Tibial nerve (tissue), 4 donors: Measurements from ENCODE around the gene AGO3. TPM values are rescaled to one million over a fixed set of nuclear protein-coding genes. Genes with fewer than 3 reads are reported as not detected.

Source experiments
- DNase-seq, 2 donors: peaks; one replicate each; pipeline ENCODE4 v3.0.0-alpha.2; 2019; ENCODE audit warnings: low spot score in 2 of 2
- H3K27ac ChIP-seq, 4 donors: fragments of 200-600 bp; sonication (generic) in 3 of 4; one replicate each; pipeline ENCODE4 v1.5.1; 2017 to 2019; ENCODE audit warnings: mild to moderate bottlenecking in 1 of 4
- H3K27me3 ChIP-seq, 2 donors: fragments of 200-600 bp; sonication (generic) in 1 of 2; one replicate each; pipeline versions ENCODE4 v1.5.1 to v1.6.0; 2017 to 2019
- H3K36me3 ChIP-seq, 3 donors: fragments of 200-600 bp; sonication (generic); one replicate each; pipeline ENCODE4 v1.5.1; 2018 to 2019
- H3K4me1 ChIP-seq, 4 donors: fragments of 200-600 bp; sonication (generic) in 3 of 4; one replicate each; pipeline ENCODE4 v1.5.1; 2017 to 2019
- H3K4me3 ChIP-seq, 4 donors: fragments of 200-600 bp; sonication (generic) in 3 of 4; one replicate each; pipeline ENCODE4 v1.5.1; 2017 to 2019; ENCODE audit warnings: mild to moderate bottlenecking in 1 of 4, moderate library complexity in 1 of 4
- H3K9me3 ChIP-seq, 4 donors: fragments of 200-600 bp; sonication (generic) in 3 of 4; one replicate each; pipeline ENCODE4 v1.5.1; 2017 to 2019
- EP300 ChIP-seq, 2 donors: sonication (generic); formaldehyde crosslinking; IDR thresholded peaks; one replicate each; pipeline ENCODE4 v1.6.1; 2017; ENCODE audit warnings: antibody characterized with exemption in 2 of 2, mild to moderate bottlenecking in 1 of 2
- POLR2A ChIP-seq, 2 donors: fragments of 450-650 bp; IDR thresholded peaks; one replicate each; pipeline ENCODE4 v1.6.1; 2017; ENCODE audit warnings: antibody characterized with exemption in 2 of 2, mild to moderate bottlenecking in 2 of 2, moderate library complexity in 2 of 2
- WGBS, 2 donors: methylation state at CpG; one replicate each; pipeline ENCODE4 v1.1.5; 2018; 5-methylcytosine and 5-hydroxymethylcytosine counted together
- total RNA-seq, 4 donors: library from RNA; depleted of rRNA; stranded (reverse); fragments of >200 nt; gene quantifications; one replicate each; pipeline ENCODE4 v1.1.0, GENCODE V29; 2016
- TF ChIP-seq, protein P1 (sequence below), 5 experiments: fragments of 200-600 bp in 3 of 5; fragments of 450-650 bp in 2 of 5; sonication (generic) in 3 of 5; IDR thresholded peaks; one replicate each; pipeline ENCODE4 v1.5.1; 2016 to 2019; ENCODE audit warnings: antibody characterized with exemption in 5 of 5, mild to moderate bottlenecking in 3 of 5, moderate library complexity in 2 of 5

AGO3 gene
- total RNA-seq, 4 donors from 2014 or later, result 16.2 to 31.8 (median 27.7) TPM

DNA sequence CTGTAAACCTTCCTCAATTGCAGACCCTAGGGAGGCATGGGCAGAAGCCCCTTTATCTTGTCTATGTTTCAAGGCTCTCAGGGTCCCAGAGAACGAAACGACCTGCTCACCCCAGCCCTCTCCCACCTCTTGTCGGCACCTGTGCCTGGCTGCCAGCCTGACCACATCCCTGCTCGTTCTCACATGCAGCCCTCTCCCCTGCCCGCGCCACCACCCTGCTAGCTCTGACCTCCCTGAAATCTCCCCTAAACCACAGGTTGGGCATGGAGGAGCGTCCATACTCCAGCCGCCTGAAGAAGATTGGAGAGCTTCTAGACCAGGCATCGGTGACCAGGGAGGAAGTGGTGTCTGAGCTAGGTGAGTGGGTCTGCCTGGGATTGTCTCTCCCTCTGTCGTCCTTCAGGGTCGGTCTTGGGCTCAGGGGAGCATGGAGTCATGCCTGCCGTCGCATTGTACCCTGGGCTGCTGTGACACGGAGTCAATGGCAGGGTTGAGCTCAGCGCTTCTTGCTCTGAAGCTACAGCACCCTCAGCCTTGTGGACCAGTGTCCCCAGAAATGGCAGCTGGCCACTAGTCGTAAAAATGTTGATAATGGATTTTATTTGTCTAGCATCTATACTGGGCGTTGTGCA is 161.4 kb downstream of the AGO3 start:
- H3K4me3 ChIP-seq, result no peak overlapping the region
- no peak for DNase-seq
- no peaks in the 10 kb centered on the region for H3K27me3 ChIP-seq
- 89 to 94% methylated on average over 17 of the region's 17 CpGs for WGBS, 2 donors
- peaks cover 0 to 75% (median 18%) of the 10 kb centered on the region in 4 donors for H3K4me1 ChIP-seq
- TF ChIP-seq POLR2A (IDR thresholded peaks at IDR 0.05), result no peak
- TF ChIP-seq EP300 (IDR thresholded peaks at IDR 0.05), result no peak
- TF ChIP-seq, protein P1, sequence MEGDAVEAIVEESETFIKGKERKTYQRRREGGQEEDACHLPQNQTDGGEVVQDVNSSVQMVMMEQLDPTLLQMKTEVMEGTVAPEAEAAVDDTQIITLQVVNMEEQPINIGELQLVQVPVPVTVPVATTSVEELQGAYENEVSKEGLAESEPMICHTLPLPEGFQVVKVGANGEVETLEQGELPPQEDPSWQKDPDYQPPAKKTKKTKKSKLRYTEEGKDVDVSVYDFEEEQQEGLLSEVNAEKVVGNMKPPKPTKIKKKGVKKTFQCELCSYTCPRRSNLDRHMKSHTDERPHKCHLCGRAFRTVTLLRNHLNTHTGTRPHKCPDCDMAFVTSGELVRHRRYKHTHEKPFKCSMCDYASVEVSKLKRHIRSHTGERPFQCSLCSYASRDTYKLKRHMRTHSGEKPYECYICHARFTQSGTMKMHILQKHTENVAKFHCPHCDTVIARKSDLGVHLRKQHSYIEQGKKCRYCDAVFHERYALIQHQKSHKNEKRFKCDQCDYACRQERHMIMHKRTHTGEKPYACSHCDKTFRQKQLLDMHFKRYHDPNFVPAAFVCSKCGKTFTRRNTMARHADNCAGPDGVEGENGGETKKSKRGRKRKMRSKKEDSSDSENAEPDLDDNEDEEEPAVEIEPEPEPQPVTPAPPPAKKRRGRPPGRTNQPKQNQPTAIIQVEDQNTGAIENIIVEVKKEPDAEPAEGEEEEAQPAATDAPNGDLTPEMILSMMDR (IDR thresholded peaks at IDR 0.05), result no peak
- H3K27ac ChIP-seq, result no peak overlapping the region
- no peaks in the 10 kb centered on the region for H3K9me3 ChIP-seq
- peaks cover 5 to 65% (median 28%) of the 10 kb centered on the region in 3 donors for H3K36me3 ChIP-seq

DNA sequence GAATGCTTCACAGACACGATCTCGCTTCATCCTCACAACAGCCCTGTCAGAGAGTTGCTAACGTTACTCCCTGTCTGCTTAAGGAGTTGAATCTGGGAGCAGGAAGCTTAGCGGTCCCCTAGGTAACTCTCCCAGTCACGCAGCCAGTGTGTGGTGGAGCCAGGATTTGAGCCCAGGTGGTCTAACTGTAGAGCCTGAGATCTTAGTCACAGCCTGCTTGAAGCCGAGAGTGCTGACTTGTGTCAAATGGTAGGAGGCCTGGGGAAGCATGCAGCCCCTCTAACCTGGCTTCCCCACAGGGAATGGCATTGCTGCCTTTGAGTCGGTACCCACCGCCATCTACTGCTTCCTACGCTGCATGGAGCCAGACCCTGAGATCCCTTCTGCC is 161.9 kb downstream of the AGO3 start:
- no peak for DNase-seq
- 93% methylated on average over 9 of the region's 9 CpGs for WGBS, 2 donors
- TF ChIP-seq EP300 (IDR thresholded peaks at IDR 0.05), result no peak
- TF ChIP-seq POLR2A (IDR thresholded peaks at IDR 0.05), result no peak
- TF ChIP-seq, protein P1 (IDR thresholded peaks at IDR 0.05), result no peak
- no peak overlapping the region for H3K27ac ChIP-seq
- peaks cover 5 to 66% (median 28%) of the 10 kb centered on the region in 3 donors for H3K36me3 ChIP-seq
- H3K27me3 ChIP-seq, result no peaks in the 10 kb centered on the region
- no peaks in the 10 kb centered on the region for H3K9me3 ChIP-seq
- H3K4me3 ChIP-seq, result no peak overlapping the region
- H3K4me1 ChIP-seq, result peaks cover 0 to 79% (median 18%) of the 10 kb centered on the region in 4 donors

DNA sequence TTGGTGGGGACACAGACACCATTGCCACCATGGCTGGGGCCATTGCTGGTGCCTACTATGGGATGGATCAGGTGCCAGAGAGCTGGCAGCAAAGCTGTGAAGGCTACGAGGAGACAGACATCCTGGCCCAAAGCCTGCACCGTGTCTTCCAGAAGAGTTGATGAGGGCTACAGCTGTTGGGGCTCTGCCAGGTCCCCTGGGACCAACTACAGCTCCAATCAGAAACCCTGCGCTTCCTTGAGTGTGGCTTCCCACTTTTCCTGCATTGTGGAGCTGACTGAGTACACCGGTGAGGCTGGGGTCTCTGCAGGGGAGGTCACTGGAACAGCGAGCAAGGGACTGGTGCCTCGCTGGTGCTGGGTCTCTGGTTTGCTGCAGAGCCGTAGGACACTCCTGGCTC is 162.3 kb downstream of the AGO3 start:
- DNase-seq, result no peak
- Histone ChIP-seq H3K4me1 (peaks cover 0 to 77% (median 14%) of the 10 kb centered on the region in 4 donors), H3K9me3 (no peaks in the 10 kb centered on the region), H3K4me3 (no peak overlapping the region), H3K27ac (no peak overlapping the region), H3K36me3 (peaks cover 5 to 66% (median 28%) of the 10 kb centered on the region in 3 donors), H3K27me3 (no peaks in the 10 kb centered on the region)
- WGBS, 2 donors, result 76 to 84% methylated on average over 7 of the region's 7 CpGs
- TF ChIP-seq EP300 (IDR thresholded peaks at IDR 0.05), result no peak

DNA sequence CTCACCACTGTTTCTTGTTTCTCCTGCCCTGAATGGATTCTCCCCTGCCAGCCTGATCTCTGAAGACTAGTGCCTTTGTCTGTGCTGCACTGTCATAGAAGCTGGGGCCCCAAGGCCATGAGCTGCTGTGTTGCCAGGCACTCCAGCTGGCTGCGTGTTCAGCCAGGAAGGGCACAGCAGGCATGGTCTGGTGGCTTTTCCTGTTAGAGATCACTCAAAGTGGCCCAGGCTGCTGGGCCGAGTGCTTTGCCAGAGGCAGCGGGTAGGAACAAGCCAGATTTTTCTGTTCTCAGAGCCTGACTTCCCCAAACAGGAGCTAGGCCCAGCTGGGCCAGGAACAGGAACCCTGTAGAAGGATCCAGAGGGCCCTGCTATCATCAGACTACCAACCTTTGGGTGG is 163.0 kb downstream of the AGO3 start:
- Histone ChIP-seq H3K4me3 (no peak overlapping the region), H3K27ac (peak overlapping the region in 1 of 4 donors; percentile 36), H3K9me3 (no peaks in the 10 kb centered on the region), H3K27me3 (no peaks in the 10 kb centered on the region), H3K4me1 (peaks cover 0 to 74% (median 11%) of the 10 kb centered on the region in 4 donors), H3K36me3 (peaks cover 5 to 66% (median 28%) of the 10 kb centered on the region in 3 donors)
- TF ChIP-seq EP300 (IDR thresholded peaks at IDR 0.05), result no peak
- 53 to 64% methylated on average over 3 of the region's 3 CpGs for WGBS, 2 donors
- DNase-seq, result no peak

DNA sequence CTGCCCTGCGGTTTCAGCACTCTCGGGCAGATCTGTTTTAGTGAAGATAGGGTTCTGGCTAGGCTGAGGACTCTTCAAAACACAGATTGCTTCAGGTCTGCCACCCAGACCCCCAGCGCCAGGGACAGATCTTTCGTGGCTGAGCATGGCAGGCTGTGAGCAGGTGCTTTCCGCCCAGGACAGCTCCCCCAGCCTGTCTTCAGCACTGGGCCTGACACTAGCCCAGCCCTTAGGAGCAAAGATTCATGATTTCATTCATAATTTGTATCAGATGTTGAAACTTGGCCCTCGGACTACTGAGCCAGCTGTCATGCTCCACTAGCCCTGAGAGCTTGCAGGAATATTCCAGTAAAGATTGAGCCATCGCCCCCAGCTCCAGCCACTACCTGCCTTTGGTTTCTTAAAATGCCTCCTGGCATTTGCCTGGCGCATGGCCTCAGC is 163.7 kb downstream of the AGO3 start:
- TF ChIP-seq POLR2A (IDR thresholded peaks at IDR 0.05), result no peak
- TF ChIP-seq EP300 (IDR thresholded peaks at IDR 0.05), result peak in 1 of 2 donors; percentile 8
- TF ChIP-seq, protein P1 (IDR thresholded peaks at IDR 0.05), result no peak
- H3K9me3 ChIP-seq, result no peaks in the 10 kb centered on the region
- WGBS, 2 donors, result 83 to 91% methylated on average over 8 of the region's 8 CpGs
- peak overlapping the region in 1 of 4 donors; percentile 20 for H3K27ac ChIP-seq
- peaks cover 0 to 76% (median 8%) of the 10 kb centered on the region in 4 donors for H3K4me1 ChIP-seq
- H3K36me3 ChIP-seq, result peaks cover 5 to 66% (median 28%) of the 10 kb centered on the region in 3 donors
- DNase-seq, result no peak
- no peaks in the 10 kb centered on the region for H3K27me3 ChIP-seq
- no peak overlapping the region for H3K4me3 ChIP-seq

DNA sequence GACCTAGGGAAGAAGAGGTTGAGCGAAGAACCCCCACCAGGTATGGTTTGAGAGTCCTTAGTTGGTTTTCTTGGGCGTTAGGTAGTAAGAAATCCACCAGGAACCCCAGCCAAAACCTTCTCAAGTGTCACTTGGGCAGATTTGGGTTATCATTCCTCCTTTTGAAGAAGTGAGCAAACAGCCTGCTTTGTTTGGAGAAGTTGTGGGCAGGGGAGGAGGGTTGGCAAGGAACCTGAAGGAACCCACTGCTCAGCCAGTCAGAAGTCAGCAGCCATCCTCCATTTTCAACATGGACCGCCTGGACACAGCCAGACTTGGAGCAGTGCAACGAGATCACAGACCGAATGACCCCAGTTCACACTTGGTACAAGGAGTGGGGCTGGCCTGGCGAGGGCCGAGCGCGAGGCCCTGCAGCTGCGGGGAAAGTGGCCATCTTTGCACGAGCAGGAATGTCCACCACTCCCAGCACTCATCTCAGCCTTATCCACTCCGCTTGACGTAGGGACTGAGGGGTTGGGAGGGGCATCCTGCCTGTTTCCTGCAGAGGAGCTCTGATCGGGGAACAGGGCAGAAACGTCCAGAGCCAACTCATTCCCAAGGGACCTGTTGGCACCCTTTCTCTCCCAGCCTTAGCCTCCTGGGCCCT is 165.0 kb downstream of the AGO3 start:
- WGBS, 2 donors, result 52 to 54% methylated on average over 15 of the region's 15 CpGs
- H3K9me3 ChIP-seq, result no peaks in the 10 kb centered on the region
- peaks cover 5 to 63% (median 28%) of the 10 kb centered on the region in 3 donors for H3K36me3 ChIP-seq
- no peak for DNase-seq
- H3K4me1 ChIP-seq, result peaks cover 0 to 74% (median 5%) of the 10 kb centered on the region in 4 donors
- H3K27ac ChIP-seq, result peak overlapping the region in 3 of 4 donors; percentile 12 to 66 (median 28)
- no peak overlapping the region for H3K4me3 ChIP-seq
- H3K27me3 ChIP-seq, result no peaks in the 10 kb centered on the region
- TF ChIP-seq POLR2A (IDR thresholded peaks at IDR 0.05) (no peak), EP300 (IDR thresholded peaks at IDR 0.05) (no peak)
- TF ChIP-seq, protein P1 (IDR thresholded peaks at IDR 0.05), result no peak
